ENCODE measurements around the gene CYB5D1. TPM values are rescaled to one million over a fixed set of nuclear protein-coding genes. Genes with fewer than 3 reads are reported as not detected.

The CYB5D1 gene
- total and polyA plus RNA-seq, 3 experiments from 2014 or later: 3.1 to 17.6 (median 16.4) TPM

DNA sequence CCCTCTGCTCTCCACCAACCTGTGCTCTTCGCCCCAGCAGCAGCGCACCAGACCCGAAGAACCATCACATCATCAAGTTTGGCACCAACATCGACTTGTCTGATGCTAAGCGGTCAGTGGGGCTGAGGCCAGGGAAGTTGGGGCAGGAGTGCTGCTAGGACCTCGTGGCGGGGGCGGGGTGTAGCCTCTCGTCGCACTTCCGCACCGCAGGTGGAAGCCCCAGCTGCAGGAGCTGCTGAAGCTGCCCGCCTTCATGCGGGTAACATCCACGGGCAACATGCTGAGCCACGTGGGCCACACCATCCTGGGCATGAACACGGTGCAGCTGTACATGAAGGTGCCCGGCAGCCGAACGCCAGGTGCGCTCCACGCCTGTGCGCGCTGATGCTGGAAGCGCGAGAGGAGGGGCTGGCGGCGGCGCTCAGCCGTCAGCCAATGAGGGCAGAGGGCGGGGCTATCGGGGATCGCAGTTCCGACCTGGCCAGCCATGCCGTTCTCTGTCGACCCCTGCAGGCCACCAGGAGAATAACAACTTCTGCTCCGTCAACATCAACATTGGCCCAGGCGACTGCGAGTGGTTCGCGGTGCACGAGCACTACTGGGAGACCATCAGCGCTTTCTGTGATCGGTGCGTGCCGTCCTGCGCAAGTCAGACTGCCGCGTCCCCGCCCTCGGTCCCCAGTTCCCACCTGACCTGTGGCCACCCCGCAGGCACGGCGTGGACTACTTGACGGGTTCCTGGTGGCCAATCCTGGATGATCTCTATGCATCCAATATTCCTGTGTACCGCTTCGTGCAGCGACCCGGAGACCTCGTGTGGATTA is 6.2 kb upstream of the CYB5D1 start:
- H3K27ac Mint-ChIP-seq: peak overlapping the region; percentile 71 to 96 (median 86)
- peaks cover 0 to 66% (median 2%) of the 10 kb centered on the region in 3 donors for H3K36me3 Mint-ChIP-seq
- ChIA-PET CTCF (interaction anchor here (0.6 to 3.5 kb wide), 18 partner anchors 8 to 609 kb away, joined by 3 to 69 read pairs (median 4); partner anchors contain the start of gene KDM6B), POLR2A (interaction anchor here (0.7 to 1.2 kb wide), 2 partner anchors 9 to 17 kb away, joined by 4 to 8 read pairs; no protein-coding TSS in a partner anchor)
- H3K4me1 Mint-ChIP-seq: peaks cover 11 to 32% (median 12%) of the 10 kb centered on the region in 3 donors
- H3K4me3 Mint-ChIP-seq: peak overlapping the region; percentile 72 to 85 (median 79)
- peak; percentile 92 to 97 (median 94) for DNase-seq
- H3K9me3 Mint-ChIP-seq: no peaks in the 10 kb centered on the region
- Histone ChIP-seq H3K4me3 (ENCODE audit: low read length) (peak overlapping the region; percentile 64), H3K4me1 (ENCODE audit: insufficient read depth, low read length) (peaks cover 28% of the 10 kb centered on the region), H3K27ac (ENCODE audit: low read depth, low read length) (no peak overlapping the region), H3K27me3 (ENCODE audit: insufficient read depth, low read length, poor library complexity, severe bottlenecking) (no peaks in the 10 kb centered on the region), H3K9me3 (ENCODE audit: low read length) (no peaks in the 10 kb centered on the region), H3K36me3 (ENCODE audit: insufficient read depth, low read length) (peaks cover 4% of the 10 kb centered on the region)
- H3K27me3 Mint-ChIP-seq: peaks cover 0 to 2% of the 10 kb centered on the region in 2 donors

- Histone ChIP-seq H3K4me3 (ENCODE audit: low read length) (no peak overlapping the region), H3K4me1 (ENCODE audit: insufficient read depth, low read length) (peaks cover 28% of the 10 kb centered on the region), H3K27me3 (ENCODE audit: insufficient read depth, low read length, poor library complexity, severe bottlenecking) (no peaks in the 10 kb centered on the region), H3K36me3 (ENCODE audit: insufficient read depth, low read length) (peaks cover 4% of the 10 kb centered on the region), H3K9me3 (ENCODE audit: low read length) (no peaks in the 10 kb centered on the region), H3K27ac (ENCODE audit: low read depth, low read length) (no peak overlapping the region)
- no peaks in the 10 kb centered on the region for H3K9me3 Mint-ChIP-seq
- ChIA-PET CTCF (interaction anchor here (0.6 to 2.7 kb wide), 5 partner anchors 10 to 610 kb away, joined by 3 to 9 read pairs (median 5); no protein-coding TSS in a partner anchor), POLR2A (no interaction called here)
- peaks cover 0 to 60% (median 2%) of the 10 kb centered on the region in 3 donors for H3K36me3 Mint-ChIP-seq
- H3K4me3 Mint-ChIP-seq: peak overlapping the region in 2 of 7 donors; percentile 73 to 85
- DNase-seq: peak in 1 of 5 donors; percentile 54
- H3K27ac Mint-ChIP-seq: peak overlapping the region in 7 of 8 donors; percentile 71 to 96 (median 87)
- H3K4me1 Mint-ChIP-seq: peaks cover 11 to 32% (median 12%) of the 10 kb centered on the region in 3 donors
- peaks cover 0 to 2% of the 10 kb centered on the region in 2 donors for H3K27me3 Mint-ChIP-seq
Observed at GRCh38 chr17:7852262-7852670, 5.5 kb upstream of the CYB5D1 start.

- H3K9me3 Mint-ChIP-seq: no peaks in the 10 kb centered on the region
- ChIA-PET CTCF (interaction anchor here (0.6 to 2.7 kb wide), 3 partner anchors 9 to 279 kb away, joined by 3 to 9 read pairs (median 5); no protein-coding TSS in a partner anchor), POLR2A (interaction anchor here (0.7 kb wide), 1 partner anchor 76 kb away, joined by 6 read pairs; the partner anchor contains the start of gene KCNAB3)
- Histone ChIP-seq H3K36me3 (ENCODE audit: insufficient read depth, low read length) (peaks cover 4% of the 10 kb centered on the region), H3K4me1 (ENCODE audit: insufficient read depth, low read length) (peaks cover 30% of the 10 kb centered on the region), H3K27ac (ENCODE audit: low read depth, low read length) (no peak overlapping the region), H3K9me3 (ENCODE audit: low read length) (no peaks in the 10 kb centered on the region), H3K27me3 (ENCODE audit: insufficient read depth, low read length, poor library complexity, severe bottlenecking) (no peaks in the 10 kb centered on the region), H3K4me3 (ENCODE audit: low read length) (no peak overlapping the region)
- peaks cover 0 to 55% (median 2%) of the 10 kb centered on the region in 3 donors for H3K36me3 Mint-ChIP-seq
- H3K27me3 Mint-ChIP-seq: peaks cover 0 to 2% of the 10 kb centered on the region in 2 donors
- H3K4me3 Mint-ChIP-seq: no peak overlapping the region
- DNase-seq: peak in 1 of 5 donors; percentile 53
- peaks cover 11 to 32% (median 12%) of the 10 kb centered on the region in 3 donors for H3K4me1 Mint-ChIP-seq
- H3K27ac Mint-ChIP-seq: peak overlapping the region in 2 of 8 donors; percentile 50 to 91
Observed at GRCh38 chr17:7852919-7853690, 4.7 kb upstream of the CYB5D1 start.

- peak in 1 of 5 donors; percentile 49 for DNase-seq
- POLR2A ChIA-PET: interaction anchor here (0.7 kb wide), 1 partner anchor 76 kb away, joined by 6 read pairs; the partner anchor contains the start of gene KCNAB3
- no peaks in the 10 kb centered on the region for H3K27me3 ChIP-seq (ENCODE audit: insufficient read depth, low read length, poor library complexity, severe bottlenecking)
Observed at GRCh38 chr17:7853691-7854038, 4.1 kb upstream of the CYB5D1 start.

DNA sequence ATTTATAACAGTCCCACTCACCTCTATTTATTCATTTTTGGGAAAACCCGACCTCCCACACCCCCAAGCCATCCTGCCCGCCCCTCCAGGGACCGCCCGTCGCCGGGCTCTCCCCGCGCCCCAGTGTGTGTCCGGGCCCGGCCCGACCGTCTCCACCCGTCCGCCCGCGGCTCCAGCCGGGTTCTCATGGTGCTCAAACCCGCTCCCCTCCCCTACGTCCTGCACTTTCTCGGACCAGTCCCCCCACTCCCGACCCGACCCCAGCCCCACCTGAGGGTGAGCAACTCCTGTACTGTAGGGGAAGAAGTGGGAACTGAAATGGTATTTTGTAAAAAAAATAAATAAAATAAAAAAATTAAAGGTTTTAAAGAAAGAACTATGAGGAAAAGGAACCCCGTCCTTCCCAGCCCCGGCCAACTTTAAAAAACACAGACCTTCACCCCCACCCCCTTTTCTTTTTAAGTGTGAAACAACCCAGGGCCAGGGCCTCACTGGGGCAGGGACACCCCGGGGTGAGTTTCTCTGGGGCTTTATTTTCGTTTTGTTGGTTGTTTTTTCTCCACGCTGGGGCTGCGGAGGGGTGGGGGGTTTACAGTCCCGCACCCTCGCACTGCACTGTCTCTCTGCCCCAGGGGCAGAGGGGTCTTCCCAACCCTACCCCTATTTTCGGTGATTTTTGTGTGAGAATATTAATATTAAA is 3.6 kb upstream of the CYB5D1 start:
- Histone ChIP-seq H3K36me3 (ENCODE audit: insufficient read depth, low read length) (peaks cover 4% of the 10 kb centered on the region), H3K4me3 (ENCODE audit: low read length) (no peak overlapping the region), H3K4me1 (ENCODE audit: insufficient read depth, low read length) (peaks cover 38% of the 10 kb centered on the region), H3K9me3 (ENCODE audit: low read length) (no peaks in the 10 kb centered on the region), H3K27ac (ENCODE audit: low read depth, low read length) (no peak overlapping the region), H3K27me3 (ENCODE audit: insufficient read depth, low read length, poor library complexity, severe bottlenecking) (no peaks in the 10 kb centered on the region)
- Mint-ChIP-seq H3K4me3 (peak overlapping the region in 2 of 7 donors; percentile 29 to 42), H3K27me3 (peaks cover 0 to 2% of the 10 kb centered on the region in 2 donors), H3K9me3 (no peaks in the 10 kb centered on the region), H3K4me1 (peaks cover 11 to 32% (median 12%) of the 10 kb centered on the region in 3 donors), H3K27ac (peak overlapping the region in 1 of 8 donors; percentile 65), H3K36me3 (peaks cover 0 to 48% (median 2%) of the 10 kb centered on the region in 3 donors)
- DNase-seq: peak in 1 of 5 donors; percentile 53
- CTCF ChIA-PET: no interaction called here
- POLR2A ChIA-PET: no interaction called here

More at GRCh38 chr17:7853691-7854038, 4.1 kb upstream of the CYB5D1 start:
- Mint-ChIP-seq H3K4me3 (peak overlapping the region in 2 of 7 donors; percentile 29 to 42), H3K36me3 (peaks cover 0 to 52% (median 2%) of the 10 kb centered on the region in 3 donors), H3K9me3 (no peaks in the 10 kb centered on the region), H3K27me3 (peaks cover 0 to 2% of the 10 kb centered on the region in 2 donors), H3K4me1 (peaks cover 11 to 32% (median 12%) of the 10 kb centered on the region in 3 donors), H3K27ac (no peak overlapping the region)
- Histone ChIP-seq H3K4me3 (ENCODE audit: low read length) (no peak overlapping the region), H3K36me3 (ENCODE audit: insufficient read depth, low read length) (peaks cover 4% of the 10 kb centered on the region), H3K27ac (ENCODE audit: low read depth, low read length) (no peak overlapping the region), H3K9me3 (ENCODE audit: low read length) (no peaks in the 10 kb centered on the region), H3K4me1 (ENCODE audit: insufficient read depth, low read length) (peaks cover 35% of the 10 kb centered on the region)
- CTCF ChIA-PET: interaction anchor here (0.6 kb wide), 1 partner anchor 278 kb away, joined by 3 read pairs; no protein-coding TSS in a partner anchor

- Histone ChIP-seq H3K4me1 (ENCODE audit: insufficient read depth, low read length) (peaks cover 38% of the 10 kb centered on the region), H3K27ac (ENCODE audit: low read depth, low read length) (no peak within 1 kb of the TSS), H3K9me3 (ENCODE audit: low read length) (no peaks in the 10 kb centered on the region), H3K27me3 (ENCODE audit: insufficient read depth, low read length, poor library complexity, severe bottlenecking) (no peaks in the 10 kb centered on the region), H3K36me3 (ENCODE audit: insufficient read depth, low read length) (peaks cover 4% of the 10 kb centered on the region), H3K4me3 (ENCODE audit: low read length) (no peak within 1 kb of the TSS)
- peaks cover 11 to 27% (median 17%) of the 10 kb centered on the region in 3 donors for H3K4me1 Mint-ChIP-seq
- ChIA-PET CTCF (interaction anchor here (1.2 to 2.6 kb wide), 2 partner anchors 12 to 20 kb away, joined by 3 to 28 read pairs; partner anchors contain the start of gene KDM6B), POLR2A (interaction anchor here (2.4 to 3.1 kb wide), 3 partner anchors 10 to 18 kb away, joined by 10 to 46 read pairs (median 15); no protein-coding TSS in a partner anchor)
- H3K36me3 Mint-ChIP-seq: peaks cover 0 to 44% (median 2%) of the 10 kb centered on the region in 3 donors
- peak within 1 kb of the TSS in 3 of 8 donors; percentile 64 to 73 (median 65) for H3K27ac Mint-ChIP-seq
- peak within 1 kb of the TSS in 3 of 7 donors; percentile 29 to 54 (median 42) for H3K4me3 Mint-ChIP-seq
- peaks cover 0 to 2% of the 10 kb centered on the region in 2 donors for H3K27me3 Mint-ChIP-seq
- no peaks in the 10 kb centered on the region for H3K9me3 Mint-ChIP-seq
- DNase-seq: peak in 1 of 5 donors; percentile 53
Observed at GRCh38 chr17:7854851-7855659, 2.7 kb upstream of the CYB5D1 start, which contains the start of gene TMEM88. Gene TMEM88, plus strand, starts transcription at chr17:7855066. Its CDS starts 9 bp downstream, at chr17:7855075.

Data from CD8-positive, alpha-beta memory T cell (primary cell).